Measurements from ENCODE around the gene DAPL1. TPM values are rescaled to one million over a fixed set of nuclear protein-coding genes. Genes with fewer than 3 reads are reported as not detected.

The DAPL1 gene
- total RNA-seq, 2 donors from 2014 or later = 0.48 TPM; not detected in 1

DNA sequence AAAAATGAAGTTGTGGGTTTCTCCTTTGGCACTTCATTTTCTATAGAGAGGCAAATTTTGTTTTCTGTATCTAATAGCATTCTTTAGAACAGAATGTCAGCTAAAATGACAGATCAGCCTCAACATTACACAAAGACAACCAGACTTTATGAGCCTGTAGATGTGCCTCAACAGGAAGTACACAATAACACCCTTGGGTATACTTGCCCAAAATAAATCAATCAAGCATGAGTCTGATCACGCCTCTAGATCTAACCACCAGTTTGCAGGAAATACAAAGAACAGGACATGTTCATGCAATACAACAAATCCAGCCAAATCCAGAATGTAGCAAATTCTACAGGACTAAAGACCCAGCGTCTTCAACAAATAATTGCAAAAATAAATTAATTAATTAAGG lies 11.2 kb upstream of the DAPL1 start:
- no peak for DNase-seq
- no peak for TF ChIP-seq CTCF (IDR thresholded peaks at IDR 0.05)
- H3K27me3 ChIP-seq = no peaks in the 10 kb centered on the region
- H3K27ac ChIP-seq = no peak overlapping the region
- no peaks in the 10 kb centered on the region for H3K9me3 ChIP-seq
- H3K4me3 ChIP-seq = no peak overlapping the region
- intact Hi-C loops (cut with DNase I) = no loop called here
- no peak overlapping the region for H3K9ac ChIP-seq (ENCODE audit: low read depth in 2 of 2, low read length in 2 of 2)
- no peaks in the 10 kb centered on the region for H3K4me1 ChIP-seq
- H3K36me3 ChIP-seq = no peaks in the 10 kb centered on the region

- Histone ChIP-seq H3K9ac (ENCODE audit: low read depth in 2 of 2, low read length in 2 of 2) (no peak overlapping the region), H3K4me1 (no peaks in the 10 kb centered on the region), H3K27ac (no peak overlapping the region), H3K27me3 (no peaks in the 10 kb centered on the region), H3K4me3 (no peak overlapping the region), H3K9me3 (no peaks in the 10 kb centered on the region), H3K36me3 (no peaks in the 10 kb centered on the region)
- no peak for DNase-seq
- intact Hi-C loops (cut with DNase I) = no loop called here
- TF ChIP-seq CTCF (IDR thresholded peaks at IDR 0.05) = no peak
Observed at GRCh38 chr2:158786897-158787296, 8.2 kb upstream of the DAPL1 start.

DNA sequence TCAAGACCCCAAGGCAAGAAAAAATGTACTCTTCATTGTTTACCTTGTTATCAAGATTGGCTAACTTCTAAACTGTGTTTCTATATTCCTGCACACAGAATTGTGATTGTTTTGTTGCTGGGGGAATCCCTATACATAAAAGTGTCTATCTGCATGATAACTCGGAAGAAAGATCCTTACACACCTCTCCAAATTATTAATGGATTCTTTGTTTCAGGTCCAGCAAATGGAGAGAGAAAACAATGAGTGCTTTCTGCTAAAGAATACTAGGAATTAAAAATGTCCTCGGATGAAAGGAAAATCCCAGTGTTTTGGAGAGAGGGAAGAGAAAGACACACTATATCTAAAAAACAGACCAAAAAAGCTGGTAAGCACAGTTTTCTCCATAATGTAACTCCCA lies 6.2 kb upstream of the DAPL1 start:
- Histone ChIP-seq H3K4me3 (no peak overlapping the region), H3K27me3 (no peaks in the 10 kb centered on the region), H3K27ac (no peak overlapping the region), H3K9ac (ENCODE audit: low read depth in 2 of 2, low read length in 2 of 2) (no peak overlapping the region), H3K4me1 (no peaks in the 10 kb centered on the region), H3K9me3 (no peaks in the 10 kb centered on the region), H3K36me3 (no peaks in the 10 kb centered on the region)
- TF ChIP-seq CTCF (IDR thresholded peaks at IDR 0.05) = no peak
- intact Hi-C loops (cut with DNase I) = no loop called here
- DNase-seq = no peak

GRCh38 chr2:158796652-158797051 lies 1.5 kb downstream of the DAPL1 start:
- no peak for TF ChIP-seq CTCF (IDR thresholded peaks at IDR 0.05)
- H3K9ac ChIP-seq (ENCODE audit: low read depth in 2 of 2, low read length in 2 of 2) = no peak overlapping the region
- intact Hi-C loops (cut with DNase I) = no loop called here
- H3K4me1 ChIP-seq = no peaks in the 10 kb centered on the region
- no peaks in the 10 kb centered on the region for H3K27me3 ChIP-seq
- no peak for DNase-seq
- H3K4me3 ChIP-seq = no peak overlapping the region
- H3K27ac ChIP-seq = no peak overlapping the region
- no peaks in the 10 kb centered on the region for H3K9me3 ChIP-seq
- H3K36me3 ChIP-seq = no peaks in the 10 kb centered on the region

- Histone ChIP-seq H3K27me3 (no peaks in the 10 kb centered on the region), H3K36me3 (no peaks in the 10 kb centered on the region), H3K9me3 (no peaks in the 10 kb centered on the region), H3K9ac (ENCODE audit: low read depth in 2 of 2, low read length in 2 of 2) (no peak overlapping the region), H3K27ac (no peak overlapping the region), H3K4me3 (no peak overlapping the region), H3K4me1 (no peaks in the 10 kb centered on the region)
- no peak for DNase-seq
- intact Hi-C loops (cut with DNase I) = no loop called here
- no peak for TF ChIP-seq CTCF (IDR thresholded peaks at IDR 0.05)
Observed at GRCh38 chr2:158797963-158798700, 3.0 kb downstream of the DAPL1 start.
